ENCODE measurements around the gene KLF15.

DNA sequence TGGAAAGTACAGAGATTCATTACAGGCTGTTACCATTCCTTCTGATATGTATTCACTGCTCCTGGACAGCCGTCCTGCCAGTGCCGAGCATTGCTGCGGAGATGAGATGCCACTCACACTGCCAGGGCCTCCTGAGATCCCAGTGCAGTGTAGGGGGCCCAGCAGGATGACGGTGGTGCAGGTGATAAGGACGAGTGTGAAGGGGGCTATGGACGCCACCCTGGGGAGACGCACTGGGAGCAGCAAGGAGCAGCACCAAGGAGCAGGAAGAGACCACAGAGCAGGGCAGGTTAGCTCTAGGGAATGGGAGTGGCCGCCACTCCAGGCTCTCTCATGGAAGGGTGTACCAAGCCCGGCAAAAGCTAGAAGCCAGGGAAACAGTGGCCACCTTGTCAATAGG lies 4.0 kb upstream of the KLF15 start:
- TF ChIP-seq POLR2A (IDR thresholded peaks at IDR 0.05): no peak
- TF ChIP-seq, protein P1, sequence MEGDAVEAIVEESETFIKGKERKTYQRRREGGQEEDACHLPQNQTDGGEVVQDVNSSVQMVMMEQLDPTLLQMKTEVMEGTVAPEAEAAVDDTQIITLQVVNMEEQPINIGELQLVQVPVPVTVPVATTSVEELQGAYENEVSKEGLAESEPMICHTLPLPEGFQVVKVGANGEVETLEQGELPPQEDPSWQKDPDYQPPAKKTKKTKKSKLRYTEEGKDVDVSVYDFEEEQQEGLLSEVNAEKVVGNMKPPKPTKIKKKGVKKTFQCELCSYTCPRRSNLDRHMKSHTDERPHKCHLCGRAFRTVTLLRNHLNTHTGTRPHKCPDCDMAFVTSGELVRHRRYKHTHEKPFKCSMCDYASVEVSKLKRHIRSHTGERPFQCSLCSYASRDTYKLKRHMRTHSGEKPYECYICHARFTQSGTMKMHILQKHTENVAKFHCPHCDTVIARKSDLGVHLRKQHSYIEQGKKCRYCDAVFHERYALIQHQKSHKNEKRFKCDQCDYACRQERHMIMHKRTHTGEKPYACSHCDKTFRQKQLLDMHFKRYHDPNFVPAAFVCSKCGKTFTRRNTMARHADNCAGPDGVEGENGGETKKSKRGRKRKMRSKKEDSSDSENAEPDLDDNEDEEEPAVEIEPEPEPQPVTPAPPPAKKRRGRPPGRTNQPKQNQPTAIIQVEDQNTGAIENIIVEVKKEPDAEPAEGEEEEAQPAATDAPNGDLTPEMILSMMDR (IDR thresholded peaks at IDR 0.05): no peak

Measured in ovary (tissue), 3 donors.